NCI-H82 (cell line): ENCODE data around the gene ASTN2.
A peak's percentile ranks its signal among the peaks of the same experiment; 100 is the strongest.

Experiments used
- DNase-seq: peaks from one replicate; lab custom pipeline; 2025; lab: John Stamatoyannopoulos, UW

Gene ASTN2

DNA sequence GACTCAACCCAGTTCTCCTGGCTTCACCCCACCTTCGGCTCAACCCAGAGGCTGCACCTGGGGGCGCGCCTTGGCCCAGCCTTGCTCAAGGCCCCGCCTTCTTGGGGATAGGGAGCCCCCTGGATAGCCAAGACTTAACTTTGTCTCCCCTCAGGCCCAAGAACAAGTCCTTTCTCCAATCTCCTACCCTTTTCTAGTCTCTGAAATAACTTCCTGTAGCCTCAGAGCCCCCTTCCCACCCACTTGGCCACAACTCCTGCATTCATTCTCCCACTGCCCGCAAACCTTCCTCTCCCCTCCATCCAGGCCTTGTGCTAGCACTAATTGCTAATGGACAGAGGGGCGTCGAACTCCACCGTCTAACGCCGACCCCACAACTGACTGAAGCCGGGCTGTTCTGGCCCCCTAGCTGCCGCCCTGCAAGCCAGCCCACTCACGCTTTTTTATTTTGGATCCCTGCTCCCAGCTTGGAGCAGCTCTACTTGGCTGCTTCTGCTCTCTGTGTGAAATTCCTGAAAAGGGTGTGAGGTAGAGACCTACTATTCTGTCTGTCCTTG lies 579 bp upstream of the ASTN2 start:
- no peak for DNase-seq

DNA sequence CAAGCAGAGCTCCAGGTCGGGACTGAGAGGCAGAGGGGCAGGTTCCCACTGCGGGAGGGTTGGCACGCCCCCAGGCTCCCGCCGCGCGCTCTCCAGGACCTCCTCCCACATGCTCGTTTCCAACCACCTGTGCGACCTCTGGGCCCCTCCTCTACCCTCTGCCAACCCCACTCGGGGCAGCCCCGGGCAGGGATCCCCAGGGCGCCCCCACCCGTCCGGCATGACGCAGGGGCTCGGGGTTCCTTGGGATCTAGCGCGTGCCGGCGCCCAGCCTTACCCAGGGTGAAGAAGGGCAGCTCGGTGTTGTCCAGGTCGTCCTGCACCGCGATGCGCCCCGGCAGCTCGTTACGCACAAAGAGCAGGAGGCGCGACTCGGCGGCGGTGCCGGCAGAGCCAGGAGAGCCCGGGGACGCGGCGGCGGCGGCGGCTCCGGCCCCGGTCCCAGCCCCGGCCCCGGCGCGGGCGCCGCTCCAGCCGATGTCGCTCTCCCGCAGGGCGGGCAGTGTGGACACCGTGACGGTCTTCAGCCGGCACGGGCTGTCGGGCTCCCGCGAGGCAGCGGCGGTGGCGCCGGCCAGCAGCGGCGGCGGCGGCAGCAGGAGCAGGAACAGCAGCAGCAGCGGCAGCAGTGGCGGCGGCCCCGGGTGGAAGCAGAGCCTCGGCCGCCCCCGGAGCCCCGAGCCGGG lies 494 bp downstream of the ASTN2 start:
- DNase-seq: peak; percentile 67

DNA sequence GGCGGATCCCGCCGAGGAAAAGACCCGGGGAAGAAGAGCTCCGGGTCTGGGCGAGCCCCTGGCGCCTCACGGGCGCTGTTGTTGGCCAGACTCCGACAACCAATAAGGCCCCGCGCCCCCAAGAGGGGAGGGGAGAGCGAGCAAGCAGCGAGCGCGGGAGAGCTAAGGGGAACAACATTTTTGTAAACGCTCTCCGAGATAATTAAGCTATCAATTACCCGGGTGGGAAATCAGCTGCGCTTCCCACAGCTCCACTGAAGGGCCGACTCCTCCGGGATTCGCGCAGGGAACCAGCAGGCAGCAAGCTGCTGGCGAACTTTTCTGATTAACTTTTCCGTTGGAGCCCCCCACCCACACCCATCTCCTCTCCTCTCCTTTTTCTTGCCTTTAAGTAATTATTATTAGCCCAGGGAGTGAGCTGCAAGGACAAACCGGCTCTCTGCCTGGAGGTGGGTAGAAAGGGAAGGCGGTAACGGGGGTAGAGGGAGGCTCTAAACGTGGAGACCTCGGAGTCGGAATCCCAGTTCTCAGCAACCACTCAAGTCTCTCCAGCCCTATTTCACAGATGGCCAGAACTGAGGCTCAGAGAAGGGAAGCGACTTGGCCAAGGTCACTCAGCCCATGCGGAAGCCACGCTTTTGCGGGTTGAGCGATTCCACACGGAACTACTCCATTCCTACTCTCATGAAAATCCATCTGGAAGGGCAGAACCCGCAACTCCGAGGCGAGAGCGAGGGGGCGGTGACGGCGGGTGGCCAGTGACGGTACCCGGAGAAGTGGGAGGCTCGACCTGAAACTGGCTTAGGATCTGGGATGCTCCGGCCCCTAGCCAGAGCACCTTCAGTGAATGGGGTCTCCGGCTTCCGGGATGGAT lies 1.3 kb downstream of the ASTN2 start:
- peak; percentile 82 for DNase-seq

DNA sequence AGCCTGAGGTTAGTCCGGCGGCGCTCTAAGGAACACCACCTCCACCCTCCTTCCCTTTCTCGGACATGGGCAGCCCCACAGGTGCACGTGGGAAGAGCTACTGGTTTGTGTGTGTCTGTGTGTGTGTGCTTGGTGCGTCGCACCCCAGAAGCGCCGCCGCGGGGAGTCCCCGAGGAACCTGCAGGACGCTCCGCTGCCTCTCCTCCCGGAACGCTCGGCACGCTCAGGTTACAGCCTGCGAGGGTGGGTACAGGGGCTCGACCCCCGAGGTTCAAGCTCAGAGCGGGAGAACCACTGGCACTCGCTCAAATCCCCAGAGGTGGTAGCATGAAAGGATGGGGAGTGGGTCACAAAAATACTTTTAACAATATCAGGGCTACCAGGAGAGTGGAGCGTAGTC lies 2.0 kb downstream of the ASTN2 start:
- DNase-seq: no peak

DNA sequence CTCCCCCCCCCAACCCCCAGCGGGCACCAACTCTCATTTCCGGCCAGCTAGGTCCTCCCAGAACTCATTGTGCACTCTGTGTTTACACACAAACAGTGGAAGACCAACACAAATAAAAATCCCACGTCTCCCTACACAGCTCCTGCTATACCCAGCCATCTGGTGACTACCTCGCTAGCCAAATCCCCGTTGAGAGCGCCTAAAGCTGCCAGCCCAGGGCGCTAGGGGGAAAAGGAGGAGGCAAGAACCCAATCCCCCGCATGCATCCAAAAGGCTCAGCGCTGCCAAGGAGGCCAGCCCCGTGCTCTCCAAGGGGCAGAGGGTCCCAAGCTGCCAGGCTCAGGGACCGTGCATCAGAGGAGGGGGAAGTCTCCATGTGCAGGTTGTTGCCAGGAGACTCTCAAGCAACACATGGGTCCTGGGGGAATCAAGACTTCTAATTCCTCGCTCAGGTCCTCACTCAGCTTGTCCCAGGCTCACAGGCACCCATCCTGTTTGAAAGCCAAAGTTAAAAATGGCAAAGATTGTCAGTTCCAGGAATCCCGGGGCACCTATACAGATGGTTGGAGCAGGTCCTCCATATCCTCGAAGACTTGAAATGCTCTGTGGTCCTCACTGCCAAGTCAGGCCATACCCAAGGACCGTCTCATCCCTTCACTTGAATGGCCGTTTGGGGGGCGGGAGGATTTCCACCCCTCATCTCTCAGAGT lies 2.7 kb downstream of the ASTN2 start:
- DNase-seq: peak; percentile 92

DNA sequence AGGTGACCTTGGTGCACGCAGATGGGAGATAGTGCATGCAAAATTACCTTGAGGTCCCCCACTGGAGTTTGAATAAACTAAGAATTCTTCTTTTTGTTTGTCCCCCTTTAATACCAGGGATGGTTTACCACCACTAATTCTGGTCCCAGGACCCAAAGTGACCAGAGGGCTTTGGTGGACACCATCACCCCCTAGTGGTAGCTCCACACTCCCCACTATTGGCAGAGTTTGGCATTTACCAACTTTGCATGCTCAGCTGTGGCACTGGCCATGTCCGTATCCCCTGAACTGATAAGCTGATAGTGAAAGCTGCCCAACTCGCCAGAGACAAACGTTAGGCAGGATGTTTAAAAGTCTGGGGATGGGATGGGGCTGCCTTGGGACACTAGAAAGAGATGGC lies 3.3 kb downstream of the ASTN2 start:
- DNase-seq: peak; percentile 77

DNA sequence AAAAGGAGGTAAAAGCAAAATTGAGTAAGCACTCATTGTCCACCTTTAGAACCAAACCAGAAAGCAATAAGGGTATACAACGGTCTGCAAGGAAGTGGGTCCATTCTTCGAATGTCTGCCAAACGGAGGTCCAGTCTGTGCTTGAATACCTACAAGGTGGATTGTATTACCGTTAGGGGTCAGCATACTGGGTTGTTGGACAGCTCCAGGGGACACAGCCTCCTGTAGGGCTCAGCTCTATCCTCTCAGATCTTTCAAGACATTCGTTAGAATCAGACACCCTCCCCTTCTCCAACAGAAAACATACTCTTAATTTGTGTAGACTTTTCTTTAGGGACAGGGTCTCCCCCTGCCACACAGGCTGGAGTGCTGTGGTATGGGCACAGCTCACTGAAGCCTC lies 5.5 kb downstream of the ASTN2 start:
- no peak for DNase-seq

DNA sequence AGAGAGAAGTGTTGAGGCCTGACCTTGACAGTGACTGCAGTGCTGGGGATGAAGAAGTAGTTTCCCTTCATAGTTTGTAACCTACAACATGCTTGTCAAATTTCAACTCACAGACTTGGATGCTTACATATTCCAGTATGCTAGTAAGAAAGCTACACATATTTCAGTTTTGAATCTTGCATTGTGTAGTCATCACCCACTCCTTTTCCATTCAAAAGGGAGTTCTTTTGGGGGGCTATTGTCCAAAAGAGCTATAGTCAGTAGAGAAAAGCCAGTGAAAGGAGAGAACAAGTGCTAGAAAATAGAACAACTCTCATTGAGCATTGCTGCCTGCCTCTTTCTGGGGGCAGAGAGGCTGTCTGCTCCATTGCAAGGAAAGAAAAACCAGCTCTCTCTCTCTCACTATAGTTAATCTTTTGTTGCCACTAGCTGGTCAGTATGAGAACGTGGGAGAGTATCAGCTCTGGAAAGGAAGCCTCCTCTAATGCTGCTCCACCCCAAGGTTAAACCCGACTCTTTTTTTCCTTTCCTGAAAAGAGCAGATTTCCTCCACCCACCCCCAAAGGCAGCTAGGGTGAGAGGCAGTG lies 7.3 kb downstream of the ASTN2 start:
- peak; percentile 34 for DNase-seq

DNA sequence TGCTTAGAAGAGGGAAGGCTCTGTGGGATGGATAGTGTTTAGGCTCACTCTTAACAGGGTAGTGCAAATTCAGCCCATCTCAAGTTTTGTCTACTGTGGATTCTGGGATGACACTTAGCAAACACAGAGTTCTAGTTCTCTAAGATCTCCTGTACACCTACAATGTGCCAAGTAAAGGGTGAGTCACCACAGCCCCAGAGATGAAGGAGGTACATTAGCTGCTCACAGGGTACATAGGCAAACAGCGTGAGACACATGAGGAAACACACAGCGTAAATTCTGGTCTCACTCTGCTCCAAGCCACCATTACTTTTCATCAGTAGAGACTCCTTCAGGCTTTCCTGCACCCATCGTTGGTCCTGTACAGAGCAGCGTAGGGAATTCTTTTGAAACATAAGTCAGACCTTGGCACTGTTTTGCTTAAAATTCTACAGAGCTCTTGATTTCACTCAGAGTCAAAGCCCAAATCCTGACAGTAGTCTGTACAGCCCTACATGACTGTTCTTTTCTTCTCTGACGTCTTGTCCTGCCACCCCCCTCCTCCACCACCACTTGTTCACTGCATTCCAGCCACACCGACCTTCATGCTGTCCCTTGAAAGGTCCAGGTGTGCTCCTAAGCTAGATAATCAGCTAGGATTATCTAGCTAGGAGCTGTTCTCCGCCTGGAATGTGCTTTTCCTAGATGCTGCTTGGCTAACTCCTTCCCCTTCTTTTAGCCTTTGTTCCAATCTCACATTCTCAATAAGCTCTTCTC lies 8.7 kb downstream of the ASTN2 start:
- DNase-seq: peak; percentile 79

DNA sequence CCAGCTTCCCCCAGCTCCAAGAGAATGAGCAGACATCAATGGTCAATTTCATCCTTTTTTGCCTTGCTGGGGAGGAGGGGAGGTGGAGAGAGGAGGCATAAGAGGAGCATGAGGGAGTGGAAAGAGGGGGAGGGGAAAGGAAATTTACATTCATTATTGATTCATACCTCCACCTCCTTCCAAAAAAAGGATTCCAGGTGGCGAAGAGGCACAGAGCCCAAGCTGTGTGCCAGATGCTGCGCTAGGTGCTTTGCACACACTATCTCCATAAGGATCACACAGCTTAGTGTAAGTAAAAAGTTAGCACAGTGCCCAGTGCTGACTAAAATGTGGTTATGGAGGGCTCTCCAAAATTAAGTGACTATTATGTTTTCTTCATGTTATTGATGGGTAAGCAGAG lies 11.0 kb downstream of the ASTN2 start:
- peak; percentile 90 for DNase-seq

DNA sequence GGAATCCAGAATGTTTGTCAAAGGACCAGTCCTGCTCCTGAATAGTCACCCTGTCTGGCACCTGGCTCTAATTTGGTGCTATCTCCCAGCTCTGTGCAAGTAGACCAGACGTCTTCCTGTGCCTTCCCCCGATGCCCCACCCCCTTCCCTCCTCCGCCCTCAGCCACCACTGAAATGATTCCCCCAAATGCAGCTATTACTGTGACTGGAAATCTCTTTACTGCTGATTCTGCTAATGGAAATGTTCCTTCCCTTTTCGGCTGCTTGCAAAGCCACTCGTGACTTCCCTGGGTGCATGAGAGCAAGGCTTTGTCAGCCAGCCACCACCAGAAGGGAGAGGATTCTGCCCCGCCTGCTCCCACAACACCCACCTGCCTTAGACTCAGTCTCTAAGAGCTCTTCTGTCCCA lies 11.4 kb downstream of the ASTN2 start:
- peak; percentile 90 for DNase-seq

DNA sequence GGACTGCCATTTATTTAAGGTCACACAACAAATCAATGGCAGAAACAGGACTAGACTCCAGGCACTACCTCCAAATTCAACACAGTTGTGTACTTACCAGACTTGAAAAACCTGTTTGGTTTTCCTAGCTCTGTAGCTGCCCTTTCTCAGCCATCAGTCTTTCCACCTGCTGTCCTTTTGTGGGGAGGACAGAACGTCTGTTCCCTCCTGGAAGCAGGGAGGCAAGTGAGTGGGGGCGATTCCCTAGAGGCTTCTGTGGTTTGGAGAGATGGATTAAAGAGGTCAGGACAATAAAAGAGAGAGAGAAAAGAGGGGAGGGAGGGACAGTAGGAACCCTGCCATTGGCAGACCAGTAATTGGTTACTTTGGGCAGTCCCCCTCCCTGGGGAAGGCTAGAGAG lies 14.7 kb downstream of the ASTN2 start:
- DNase-seq: peak; percentile 95

DNA sequence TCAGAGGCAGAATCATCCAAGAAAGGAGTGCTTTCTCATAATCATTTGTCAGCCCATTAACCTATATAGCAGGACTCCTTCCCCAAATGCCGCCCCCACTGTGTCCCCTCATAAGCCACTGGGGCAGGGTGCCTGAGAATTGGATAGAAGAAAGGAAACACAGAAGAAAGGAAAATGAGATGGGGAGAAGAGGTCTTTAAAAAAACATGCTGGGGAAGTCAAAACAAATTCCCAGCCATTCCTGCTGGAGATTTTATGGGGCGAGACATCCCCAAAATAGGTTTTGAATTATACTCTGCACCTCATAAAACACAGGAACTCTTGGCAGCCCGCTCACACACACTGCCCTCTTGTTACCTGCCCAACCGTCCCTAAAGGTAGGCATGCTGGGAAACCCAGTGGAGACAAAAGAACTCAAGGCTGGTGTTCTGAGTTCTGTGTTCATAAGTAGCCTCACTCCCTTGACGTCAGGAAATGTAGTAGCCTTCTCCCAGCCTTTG lies 19.7 kb downstream of the ASTN2 start:
- DNase-seq: no peak

DNA sequence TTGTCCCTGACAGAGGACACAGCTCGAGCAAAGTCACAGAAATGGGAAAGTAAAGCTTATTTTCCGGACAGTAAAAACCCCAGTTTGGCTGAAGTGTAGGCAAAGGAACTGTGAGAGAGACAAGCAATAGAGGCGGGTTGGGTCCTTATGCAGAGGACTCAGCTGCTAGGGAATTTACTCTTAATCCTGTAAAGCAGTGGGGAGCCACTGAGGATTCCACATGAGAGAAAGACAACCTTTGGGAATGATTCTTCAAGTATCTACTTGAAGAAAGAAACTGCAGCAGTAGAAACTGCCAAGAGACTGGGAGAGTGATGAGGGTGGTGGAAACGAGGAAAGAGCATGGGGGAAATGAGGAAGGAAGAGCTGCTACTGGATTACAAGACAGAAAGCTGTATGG lies 20.2 kb downstream of the ASTN2 start:
- DNase-seq: peak; percentile 50

DNA sequence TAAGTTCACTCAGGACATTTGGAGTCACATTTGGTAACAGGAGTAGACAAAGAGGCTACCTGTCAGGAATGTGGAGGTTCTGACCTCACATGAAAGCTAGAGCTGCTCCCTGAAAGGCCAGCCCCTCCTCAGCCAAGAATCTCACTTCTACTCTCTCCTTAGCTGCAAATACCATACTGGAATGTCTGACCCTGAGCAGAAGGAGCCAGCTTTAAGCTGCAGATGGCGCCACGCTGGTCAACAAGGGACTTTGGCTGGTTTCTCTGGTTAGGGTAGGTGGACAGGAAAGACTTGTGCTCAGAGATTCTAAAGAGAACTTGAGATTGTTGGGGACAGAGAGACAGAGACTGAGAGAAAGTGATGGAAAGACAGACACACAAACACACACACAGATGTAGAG lies 21.9 kb downstream of the ASTN2 start:
- peak; percentile 22 for DNase-seq

DNA sequence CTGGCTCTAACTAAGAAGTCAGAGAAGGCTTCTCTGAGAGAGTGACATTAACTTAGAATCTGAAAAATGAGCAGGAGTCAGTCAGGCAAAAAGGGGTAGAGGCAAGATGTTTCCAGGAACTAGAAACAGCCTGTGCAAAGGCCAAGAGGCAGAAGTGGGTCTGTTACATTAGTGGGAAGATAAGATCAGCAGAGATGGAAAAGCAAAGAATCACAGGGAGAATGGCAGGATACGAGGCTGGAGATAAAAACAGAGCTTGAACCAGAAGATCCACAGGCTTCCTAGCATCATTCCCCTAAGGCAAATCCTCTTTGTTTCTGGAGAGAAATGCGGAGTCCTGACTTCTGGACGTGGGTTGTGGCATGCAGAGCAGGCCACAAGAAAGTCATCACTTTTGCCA lies 27.4 kb downstream of the ASTN2 start:
- no peak for DNase-seq

DNA sequence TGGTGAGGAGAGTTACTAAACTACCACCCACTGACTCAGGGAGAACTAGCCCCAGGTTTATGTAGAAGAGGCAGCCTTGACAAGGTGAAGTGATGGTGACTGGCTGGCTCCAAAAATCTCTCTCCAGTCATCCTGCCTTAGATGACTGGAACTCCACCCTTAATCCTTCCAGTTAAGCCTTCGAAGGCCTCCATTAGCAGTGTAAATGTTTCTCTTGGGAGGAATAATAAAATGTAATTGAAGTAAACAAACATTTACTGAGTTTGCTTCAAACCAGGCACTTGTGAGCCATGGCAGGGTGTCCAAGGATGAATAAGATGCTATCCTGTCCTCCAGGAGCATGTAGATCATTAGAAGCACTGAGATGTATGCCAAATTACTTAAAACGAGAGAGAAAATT lies 35.5 kb downstream of the ASTN2 start:
- DNase-seq: no peak

DNA sequence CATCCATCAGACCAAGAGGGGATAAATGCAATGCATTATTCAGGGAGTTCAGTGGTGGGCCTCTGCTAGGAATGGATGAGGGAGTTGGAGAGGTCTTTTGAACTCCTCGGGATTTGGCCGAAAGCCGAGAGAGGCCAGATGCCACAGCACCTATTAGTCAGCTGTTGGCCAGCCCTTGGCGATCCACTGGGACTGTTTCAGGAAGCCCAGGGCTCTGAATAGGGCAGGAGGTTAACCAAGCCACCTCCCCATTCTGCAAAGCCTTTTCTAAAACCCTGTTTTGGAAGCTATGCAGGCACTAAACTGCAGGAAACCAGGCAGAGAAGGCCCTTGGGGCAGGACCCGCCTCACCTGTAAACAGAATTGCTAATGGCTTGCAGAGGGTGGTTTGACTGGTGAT lies 37.8 kb downstream of the ASTN2 start:
- peak; percentile 93 for DNase-seq

DNA sequence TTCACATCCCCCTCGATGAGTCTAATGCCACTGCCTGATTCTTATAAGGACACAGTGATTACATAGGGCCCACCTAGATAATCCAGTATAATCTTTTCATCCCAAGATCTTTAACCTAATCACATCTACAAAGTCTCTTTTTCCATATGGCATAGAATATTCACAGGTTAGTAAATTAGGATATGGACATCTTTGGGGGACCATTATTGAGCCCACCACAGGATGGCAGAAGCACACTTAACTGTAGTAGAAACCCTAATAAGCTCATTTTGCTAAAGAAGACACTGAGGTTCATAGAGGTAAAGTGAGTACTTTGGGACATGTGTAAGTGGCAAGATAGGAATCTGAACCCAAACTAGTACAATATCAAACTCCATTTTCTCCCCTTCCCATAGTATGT lies 38.9 kb downstream of the ASTN2 start:
- DNase-seq: peak; percentile 96

DNA sequence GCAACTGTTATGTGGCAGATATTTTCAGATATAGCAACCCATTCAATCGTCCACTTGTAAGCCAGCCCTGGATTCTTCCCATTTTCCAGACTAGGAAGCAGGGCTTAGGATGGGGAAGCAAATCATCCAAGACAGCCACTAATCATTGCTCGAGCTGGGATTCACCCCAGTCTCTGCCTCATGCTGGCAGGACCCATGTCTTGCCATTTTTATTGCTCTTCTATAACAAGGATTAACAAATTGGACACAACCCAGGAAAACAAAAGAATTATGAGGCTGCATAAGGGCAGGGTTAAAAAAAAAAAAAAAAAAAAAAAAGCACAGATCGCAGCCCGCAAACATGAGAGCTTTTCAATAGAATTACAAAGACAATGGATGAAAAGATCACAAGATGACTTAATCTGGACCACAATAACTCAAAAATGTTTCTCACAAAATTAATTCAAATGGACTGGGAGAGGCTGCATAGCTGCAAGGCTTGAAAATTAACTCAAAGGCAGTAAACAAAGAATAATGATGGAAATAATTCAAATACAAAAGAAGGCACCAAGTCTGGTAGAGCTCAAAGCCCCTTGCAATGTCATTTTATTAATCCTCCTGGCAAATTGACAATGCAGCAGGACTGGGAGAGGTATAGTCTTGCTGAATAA lies 40.7 kb downstream of the ASTN2 start:
- DNase-seq: peak; percentile 18
